ENCODE measurements around the gene NEUROD6.

The NEUROD6 gene

GRCh38 chr7:31340603-31341002 lies at the start of gene NEUROD6:
TSS of gene NEUROD6 (minus strand) at chr7:31340726. CDS start at chr7:31339268, 1,458 bp downstream.
- Histone ChIP-seq H3K27me3 (ENCODE audit: control insufficient read depth, insufficient read depth, low read length) (peaks cover 3% of the 10 kb centered on the region; the same call in 1 of the 2 replicates), H3K36me3 (ENCODE audit: control insufficient read depth, insufficient read depth, low read length) (no peaks in the 10 kb centered on the region), H3K27ac (ENCODE audit: low read length) (no peak within 1 kb of the TSS), H3K9me3 (ENCODE audit: control insufficient read depth, insufficient read depth, low read length) (no peaks in the 10 kb centered on the region), H3K4me3 (ENCODE audit: low read length) (no peak within 1 kb of the TSS), H3K4me1 (ENCODE audit: control insufficient read depth, insufficient read depth, low read length) (no peaks in the 10 kb centered on the region)
- WGBS (ENCODE audit: insufficient coverage, insufficient read length) = no CpG with 5 or more reads among the region's 6 CpGs
- DNase-seq (ENCODE audit: low read depth, low spot score) = no peak

DNA sequence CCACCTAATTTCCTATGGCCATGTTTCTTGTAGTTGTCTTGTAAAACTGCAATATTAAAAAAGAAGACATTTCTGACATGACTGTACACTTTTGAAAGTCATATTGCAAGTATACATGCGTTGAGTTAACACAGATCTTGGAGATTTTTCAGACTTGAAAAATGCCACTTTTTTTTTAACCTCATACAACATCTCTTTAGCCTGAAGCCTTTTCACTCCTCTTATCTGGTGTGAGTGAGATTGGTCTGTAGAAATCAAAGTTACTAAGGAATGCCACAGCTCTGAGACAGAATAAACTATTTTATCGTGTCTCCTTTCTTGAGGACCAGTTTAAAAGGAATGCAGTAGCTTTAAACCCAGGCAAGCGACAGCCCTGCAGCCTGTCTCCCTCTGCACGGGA lies 43.9 kb upstream of the NEUROD6 start:
- Histone ChIP-seq H3K4me3 (ENCODE audit: low read length) (no peak overlapping the region), H3K4me1 (ENCODE audit: control insufficient read depth, insufficient read depth, low read length) (no peaks in the 10 kb centered on the region), H3K9me3 (ENCODE audit: control insufficient read depth, insufficient read depth, low read length) (no peaks in the 10 kb centered on the region), H3K36me3 (ENCODE audit: control insufficient read depth, insufficient read depth, low read length) (no peaks in the 10 kb centered on the region), H3K27ac (ENCODE audit: low read length) (no peak overlapping the region), H3K27me3 (ENCODE audit: control insufficient read depth, insufficient read depth, low read length) (no peaks in the 10 kb centered on the region)
- DNase-seq (ENCODE audit: low read depth, low spot score) = no peak
- no CpG with 5 or more reads among the region's 4 CpGs for WGBS (ENCODE audit: insufficient coverage, insufficient read length)

DNA sequence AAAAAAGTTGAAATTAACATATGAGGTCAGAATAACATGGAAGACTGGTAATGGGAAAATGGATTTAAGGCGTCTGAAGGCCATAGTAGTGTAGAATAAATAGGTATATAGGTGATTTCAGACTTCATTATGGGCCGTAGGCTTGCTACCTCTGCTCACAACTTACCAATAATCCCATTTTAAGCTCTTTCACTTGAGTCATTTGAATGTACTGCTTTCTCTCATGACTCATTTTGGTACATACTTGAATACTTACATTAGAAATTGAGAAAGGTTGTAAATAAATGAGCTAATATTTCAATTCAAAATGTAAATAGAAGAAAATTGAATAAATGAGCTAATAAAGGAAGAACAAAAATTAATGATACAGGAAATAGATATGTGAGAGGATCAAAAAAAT lies 42.2 kb upstream of the NEUROD6 start:
- H3K27me3 ChIP-seq (ENCODE audit: control insufficient read depth, insufficient read depth, low read length) = no peaks in the 10 kb centered on the region
- no peak overlapping the region for H3K27ac ChIP-seq (ENCODE audit: low read length)
- no peak overlapping the region for H3K4me3 ChIP-seq (ENCODE audit: low read length)
- no peaks in the 10 kb centered on the region for H3K9me3 ChIP-seq (ENCODE audit: control insufficient read depth, insufficient read depth, low read length)
- no peaks in the 10 kb centered on the region for H3K36me3 ChIP-seq (ENCODE audit: control insufficient read depth, insufficient read depth, low read length)
- 100% methylated on average over 1 of the region's 2 CpGs for WGBS (ENCODE audit: insufficient coverage, insufficient read length)
- no peak for DNase-seq (ENCODE audit: low read depth, low spot score)
- H3K4me1 ChIP-seq (ENCODE audit: control insufficient read depth, insufficient read depth, low read length) = no peaks in the 10 kb centered on the region

- Histone ChIP-seq H3K36me3 (ENCODE audit: control insufficient read depth, insufficient read depth, low read length) (no peaks in the 10 kb centered on the region), H3K9me3 (ENCODE audit: control insufficient read depth, insufficient read depth, low read length) (no peaks in the 10 kb centered on the region), H3K27me3 (ENCODE audit: control insufficient read depth, insufficient read depth, low read length) (no peaks in the 10 kb centered on the region), H3K27ac (ENCODE audit: low read length) (no peak overlapping the region), H3K4me1 (ENCODE audit: control insufficient read depth, insufficient read depth, low read length) (0 out of 2 replicates have a peak, but pooled peaks cover 2% of the 10 kb centered on the region), H3K4me3 (ENCODE audit: low read length) (no peak overlapping the region)
- WGBS (ENCODE audit: insufficient coverage, insufficient read length) = no CpG with 5 or more reads among the region's 12 CpGs
- DNase-seq (ENCODE audit: low read depth, low spot score) = peak; percentile 67
Observed at GRCh38 chr7:31373337-31374289, 33.1 kb upstream of the NEUROD6 start.

DNA sequence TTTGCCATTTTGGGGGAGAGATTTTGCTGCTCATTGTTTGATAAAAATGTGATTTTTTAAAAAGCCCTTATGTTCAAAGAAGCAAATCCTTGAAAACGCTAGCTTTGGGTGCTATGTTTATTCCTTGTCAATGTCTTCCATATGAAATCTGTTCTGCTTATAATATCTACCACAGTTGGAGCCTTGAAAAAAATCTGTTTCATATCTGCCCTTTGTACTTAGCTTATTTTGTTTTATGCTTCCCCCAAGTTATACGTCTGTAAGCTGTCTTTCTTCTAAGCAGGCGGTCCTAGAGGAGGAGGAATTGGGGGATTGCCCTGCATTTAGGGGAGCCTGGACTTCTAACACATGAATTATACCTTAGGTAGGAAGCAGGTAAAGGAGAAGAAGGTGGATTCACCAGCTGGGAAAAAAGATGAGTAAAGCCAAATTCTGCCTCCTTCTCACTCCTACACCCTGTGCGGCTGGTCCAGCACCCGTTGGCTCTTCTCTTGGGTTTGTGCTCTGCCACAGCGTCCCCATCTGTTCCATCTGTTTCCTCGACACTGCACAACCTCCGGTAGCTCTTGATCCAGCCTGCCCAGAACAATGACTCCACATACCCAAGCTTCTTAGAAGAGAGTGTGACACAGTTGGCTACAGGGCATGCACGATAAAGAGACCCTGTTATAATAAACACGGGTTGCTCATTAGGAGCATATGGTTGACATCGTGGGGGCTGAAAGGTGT lies 31.9 kb upstream of the NEUROD6 start:
- H3K27me3 ChIP-seq (ENCODE audit: control insufficient read depth, insufficient read depth, low read length) = no peaks in the 10 kb centered on the region
- no CpG with 5 or more reads among the region's 11 CpGs for WGBS (ENCODE audit: insufficient coverage, insufficient read length)

GRCh38 chr7:31371621-31372020 lies 31.1 kb upstream of the NEUROD6 start:
- Histone ChIP-seq H3K27me3 (ENCODE audit: control insufficient read depth, insufficient read depth, low read length) (no peaks in the 10 kb centered on the region), H3K9me3 (ENCODE audit: control insufficient read depth, insufficient read depth, low read length) (no peaks in the 10 kb centered on the region), H3K4me3 (ENCODE audit: low read length) (no peak overlapping the region), H3K27ac (ENCODE audit: low read length) (no peak overlapping the region), H3K4me1 (ENCODE audit: control insufficient read depth, insufficient read depth, low read length) (0 out of 2 replicates have a peak, but pooled peaks cover 2% of the 10 kb centered on the region), H3K36me3 (ENCODE audit: control insufficient read depth, insufficient read depth, low read length) (no peaks in the 10 kb centered on the region)
- DNase-seq (ENCODE audit: low read depth, low spot score) = no peak
- no CpG with 5 or more reads among the region's 2 CpGs for WGBS (ENCODE audit: insufficient coverage, insufficient read length)

More for the DNA sequence above, 31.9 kb upstream of the NEUROD6 start:
- DNase-seq (ENCODE audit: low read depth, low spot score) = no peak
- H3K9me3 ChIP-seq (ENCODE audit: control insufficient read depth, insufficient read depth, low read length) = no peaks in the 10 kb centered on the region
- no peak overlapping the region for H3K27ac ChIP-seq (ENCODE audit: low read length)
- H3K36me3 ChIP-seq (ENCODE audit: control insufficient read depth, insufficient read depth, low read length) = no peaks in the 10 kb centered on the region
- H3K4me1 ChIP-seq (ENCODE audit: control insufficient read depth, insufficient read depth, low read length) = 0 out of 2 replicates have a peak, but pooled peaks cover 2% of the 10 kb centered on the region
- no peak overlapping the region for H3K4me3 ChIP-seq (ENCODE audit: low read length)

DNA sequence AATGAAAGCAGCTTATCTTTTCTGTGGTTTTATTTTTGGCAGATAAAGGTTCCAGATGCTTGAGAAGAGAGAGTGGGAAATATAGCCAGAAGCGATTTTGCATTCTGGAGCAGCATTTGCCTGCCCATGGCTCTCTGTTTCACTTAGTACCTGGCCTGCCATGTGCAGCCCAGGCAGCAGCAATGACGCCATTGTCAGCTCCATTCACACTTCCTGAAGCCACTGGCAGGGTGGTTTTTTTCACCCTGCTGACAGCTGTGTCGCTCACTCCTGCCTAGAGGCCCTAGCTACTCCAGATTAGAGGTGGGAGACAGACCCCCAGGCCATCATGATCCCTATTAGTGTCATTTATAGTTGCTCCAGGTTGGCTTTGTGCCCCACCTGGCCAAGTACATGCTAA lies 30.1 kb upstream of the NEUROD6 start:
- DNase-seq (ENCODE audit: low read depth, low spot score) = no peak
- Histone ChIP-seq H3K4me3 (ENCODE audit: low read length) (no peak overlapping the region), H3K9me3 (ENCODE audit: control insufficient read depth, insufficient read depth, low read length) (no peaks in the 10 kb centered on the region), H3K36me3 (ENCODE audit: control insufficient read depth, insufficient read depth, low read length) (no peaks in the 10 kb centered on the region), H3K27me3 (ENCODE audit: control insufficient read depth, insufficient read depth, low read length) (no peaks in the 10 kb centered on the region), H3K27ac (ENCODE audit: low read length) (no peak overlapping the region), H3K4me1 (ENCODE audit: control insufficient read depth, insufficient read depth, low read length) (0 out of 2 replicates have a peak, but pooled peaks cover 2% of the 10 kb centered on the region)
- no CpG with 5 or more reads among the region's 3 CpGs for WGBS (ENCODE audit: insufficient coverage, insufficient read length)

DNA sequence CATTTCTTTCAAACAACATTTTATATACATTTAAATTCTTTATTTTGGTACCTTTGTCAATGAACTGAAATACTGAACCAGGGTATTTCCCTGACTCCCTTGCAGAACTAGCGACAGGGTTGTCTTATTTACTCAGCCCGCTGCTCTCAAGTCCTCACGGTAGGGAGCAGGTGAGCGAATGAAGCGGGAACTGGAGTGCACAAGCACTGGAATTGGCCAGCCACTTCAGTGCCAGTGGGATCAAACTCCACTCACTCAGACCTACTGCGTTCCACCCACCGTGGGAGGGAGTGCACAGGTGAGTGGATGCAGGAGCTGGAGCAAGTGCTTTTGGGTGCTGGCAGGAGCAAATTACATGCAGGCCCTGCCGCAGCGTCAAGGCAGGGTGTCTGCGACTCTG lies 28.1 kb upstream of the NEUROD6 start:
- H3K36me3 ChIP-seq (ENCODE audit: control insufficient read depth, insufficient read depth, low read length) = no peaks in the 10 kb centered on the region
- WGBS (ENCODE audit: insufficient coverage, insufficient read length) = no CpG with 5 or more reads among the region's 10 CpGs
- H3K27ac ChIP-seq (ENCODE audit: low read length) = no peak overlapping the region
- DNase-seq (ENCODE audit: low read depth, low spot score) = no peak
- 0 out of 2 replicates have a peak, but pooled peaks cover 2% of the 10 kb centered on the region for H3K4me1 ChIP-seq (ENCODE audit: control insufficient read depth, insufficient read depth, low read length)
- no peaks in the 10 kb centered on the region for H3K9me3 ChIP-seq (ENCODE audit: control insufficient read depth, insufficient read depth, low read length)
- H3K4me3 ChIP-seq (ENCODE audit: low read length) = no peak overlapping the region
- H3K27me3 ChIP-seq (ENCODE audit: control insufficient read depth, insufficient read depth, low read length) = no peaks in the 10 kb centered on the region

DNA sequence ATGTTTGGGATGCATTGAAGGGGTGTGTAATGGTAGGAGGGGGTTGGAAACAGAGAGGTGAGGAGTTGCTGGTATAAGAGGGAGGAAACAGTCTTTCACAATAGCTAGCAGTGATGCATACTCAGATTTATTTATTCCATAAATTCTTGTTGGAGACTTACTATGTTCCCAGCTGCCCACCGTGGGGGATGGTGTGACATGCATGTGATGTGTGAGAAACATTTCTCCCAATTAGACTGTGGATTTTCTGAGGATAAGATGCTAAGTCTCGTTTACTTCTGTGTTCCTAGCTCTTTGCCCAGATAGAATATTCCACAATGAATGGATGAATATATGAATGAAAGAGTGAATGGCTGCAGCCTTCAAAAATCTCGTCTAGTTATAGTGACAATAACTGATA lies 23.0 kb upstream of the NEUROD6 start:
- Histone ChIP-seq H3K27me3 (ENCODE audit: control insufficient read depth, insufficient read depth, low read length) (no peaks in the 10 kb centered on the region), H3K27ac (ENCODE audit: low read length) (no peak overlapping the region), H3K36me3 (ENCODE audit: control insufficient read depth, insufficient read depth, low read length) (no peaks in the 10 kb centered on the region), H3K9me3 (ENCODE audit: control insufficient read depth, insufficient read depth, low read length) (no peaks in the 10 kb centered on the region), H3K4me1 (ENCODE audit: control insufficient read depth, insufficient read depth, low read length) (no peaks in the 10 kb centered on the region), H3K4me3 (ENCODE audit: low read length) (no peak overlapping the region)
- DNase-seq (ENCODE audit: low read depth, low spot score) = no peak
- no CpG with 5 or more reads among the region's 3 CpGs for WGBS (ENCODE audit: insufficient coverage, insufficient read length)

DNA sequence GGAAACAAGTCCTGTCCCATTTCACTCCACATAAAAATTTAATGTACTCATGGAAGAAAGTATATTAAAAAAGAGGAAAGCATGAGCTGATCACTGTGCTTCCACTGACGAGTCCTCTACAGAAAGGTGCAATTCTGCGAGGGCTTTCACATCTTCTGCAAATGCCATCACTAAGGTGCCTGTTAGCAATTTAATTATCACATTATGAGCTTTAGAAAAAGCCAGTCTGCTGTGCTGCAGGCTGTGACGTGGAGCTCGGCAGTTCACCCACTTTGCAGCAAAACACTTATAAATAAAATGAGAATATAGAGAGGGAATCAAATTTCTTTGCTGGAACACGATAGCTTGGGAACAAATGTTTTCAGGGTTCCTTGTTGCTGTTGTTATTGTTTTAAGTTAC lies 22.5 kb upstream of the NEUROD6 start:
- no peaks in the 10 kb centered on the region for H3K36me3 ChIP-seq (ENCODE audit: control insufficient read depth, insufficient read depth, low read length)
- no peak for DNase-seq (ENCODE audit: low read depth, low spot score)
- H3K27ac ChIP-seq (ENCODE audit: low read length) = no peak overlapping the region
- WGBS (ENCODE audit: insufficient coverage, insufficient read length) = no CpG with 5 or more reads among the region's 5 CpGs
- H3K4me3 ChIP-seq (ENCODE audit: low read length) = no peak overlapping the region
- no peaks in the 10 kb centered on the region for H3K27me3 ChIP-seq (ENCODE audit: control insufficient read depth, insufficient read depth, low read length)
- no peaks in the 10 kb centered on the region for H3K9me3 ChIP-seq (ENCODE audit: control insufficient read depth, insufficient read depth, low read length)
- no peaks in the 10 kb centered on the region for H3K4me1 ChIP-seq (ENCODE audit: control insufficient read depth, insufficient read depth, low read length)
